Measurements from ENCODE around the gene OGFOD1.

- TF ChIP-seq ZBTB34 (CRISPR knock-in tag; IDR thresholded peaks at IDR 0.05) (no peak), STAT6 (CRISPR knock-in tag; IDR thresholded peaks at IDR 0.05) (no peak), CTCF (IDR thresholded peaks at IDR 0.05 in 2 of 3, conservative IDR thresholded peaks at IDR 0.05 in 1 of 3; ENCODE audit: insufficient read depth in 2 of 3, low read depth in 1 of 3, low read length in 3 of 3) (no peak), TOE1 (IDR thresholded peaks at IDR 0.05; ENCODE audit: borderline replicate concordance) (no peak), TOE1 (CRISPR knock-in tag; IDR thresholded peaks at IDR 0.05; ENCODE audit: borderline replicate concordance, low read depth) (no peak), EP300 (IDR thresholded peaks at IDR 0.05; ENCODE audit: low read length) (no peak), E2F1 (CRISPR knock-in tag; IDR thresholded peaks at IDR 0.05) (no peak), EZH2 (IDR thresholded peaks at IDR 0.05; ENCODE audit: borderline replicate concordance, low read depth, low read length) (no peak), POLR2A (conservative IDR thresholded peaks at IDR 0.05) (no peak), SRF (CRISPR knock-in tag; IDR thresholded peaks at IDR 0.05) (no peak)
Observed at GRCh38 chr16:56409195-56409594, 42.2 kb upstream of the OGFOD1 start.
